Measurements from ENCODE around the gene MPST.

Gene MPST

GRCh38 chr22:37000676-37001534 lies 18.6 kb upstream of the MPST start:
- in situ Hi-C loops (cut with HindIII; ENCODE audit: low sequenced_read_pairs), result no loop called here

- in situ Hi-C loops (cut with HindIII; ENCODE audit: low sequenced_read_pairs), result no loop called here
These were observed 17.7 kb upstream of the MPST start for GRCh38 chr22:37001826-37002225.

- in situ Hi-C loops (cut with HindIII; ENCODE audit: low sequenced_read_pairs), result no loop called here
These were observed 16.9 kb upstream of the MPST start for GRCh38 chr22:37002633-37003032.

GRCh38 chr22:37007651-37008050 lies 11.9 kb upstream of the MPST start:
- in situ Hi-C loops (cut with HindIII; ENCODE audit: low sequenced_read_pairs), result loop anchor here (5.0 kb wide), 1 partner anchor 40 kb away; no protein-coding TSS in a partner anchor

- in situ Hi-C loops (cut with HindIII; ENCODE audit: low sequenced_read_pairs), result loop anchor here (5.0 kb wide), 1 partner anchor 41 kb away; no protein-coding TSS in a partner anchor
These were observed 11.2 kb upstream of the MPST start for GRCh38 chr22:37008365-37008764.

- in situ Hi-C loops (cut with HindIII; ENCODE audit: low sequenced_read_pairs), result loop anchor here (5.0 kb wide), 1 partner anchor 42 kb away; no protein-coding TSS in a partner anchor
These were observed 10.1 kb upstream of the MPST start for GRCh38 chr22:37009490-37009889.

- in situ Hi-C loops (cut with HindIII; ENCODE audit: low sequenced_read_pairs), result no loop called here
These were observed 9.4 kb upstream of the MPST start for GRCh38 chr22:37010174-37010573.

GRCh38 chr22:37010976-37011375 lies 8.6 kb upstream of the MPST start:
- in situ Hi-C loops (cut with HindIII; ENCODE audit: low sequenced_read_pairs), result no loop called here

GRCh38 chr22:37011472-37011871 lies 8.1 kb upstream of the MPST start:
- in situ Hi-C loops (cut with HindIII; ENCODE audit: low sequenced_read_pairs), result no loop called here

GRCh38 chr22:37012262-37012904 lies 7.2 kb upstream of the MPST start:
- in situ Hi-C loops (cut with HindIII; ENCODE audit: low sequenced_read_pairs), result no loop called here

- in situ Hi-C loops (cut with HindIII; ENCODE audit: low sequenced_read_pairs), result no loop called here
These were observed 6.6 kb upstream of the MPST start for GRCh38 chr22:37012956-37013355.

- in situ Hi-C loops (cut with HindIII; ENCODE audit: low sequenced_read_pairs), result no loop called here
These were observed 5.1 kb upstream of the MPST start for GRCh38 chr22:37014415-37014806.

- in situ Hi-C loops (cut with HindIII; ENCODE audit: low sequenced_read_pairs), result no loop called here
These were observed 4.5 kb upstream of the MPST start for GRCh38 chr22:37014835-37015586.

- in situ Hi-C loops (cut with HindIII; ENCODE audit: low sequenced_read_pairs), result no loop called here
These were observed 4.0 kb upstream of the MPST start for GRCh38 chr22:37015587-37015878.

GRCh38 chr22:37016134-37016910 lies 3.2 kb upstream of the MPST start:
- in situ Hi-C loops (cut with HindIII; ENCODE audit: low sequenced_read_pairs), result no loop called here

GRCh38 chr22:37017356-37017755 lies 2.2 kb upstream of the MPST start:
- in situ Hi-C loops (cut with HindIII; ENCODE audit: low sequenced_read_pairs), result no loop called here

GRCh38 chr22:37018086-37018814 lies 1.3 kb upstream of the MPST start:
- in situ Hi-C loops (cut with HindIII; ENCODE audit: low sequenced_read_pairs), result no loop called here

GRCh38 chr22:37018815-37019308 lies 680 bp upstream of the MPST start:
- in situ Hi-C loops (cut with HindIII; ENCODE audit: low sequenced_read_pairs), result no loop called here

- in situ Hi-C loops (cut with HindIII; ENCODE audit: low sequenced_read_pairs), result no loop called here
These were observed 594 bp downstream of the MPST start for GRCh38 chr22:37020192-37020479.

- in situ Hi-C loops (cut with HindIII; ENCODE audit: low sequenced_read_pairs), result no loop called here
These were observed 1.5 kb downstream of the MPST start for GRCh38 chr22:37021041-37021440.

Data from DLD1 (cell line).